LNCAP (cell line): ENCODE measurements around the gene LRPAP1.

Experiments used
- TF ChIP-seq, protein P1 (sequence below): fragments of 450-650 bp; IDR thresholded peaks from 2 replicates; pipeline ENCODE4 v1.5.1; 2017; ENCODE audit warnings: mild to moderate bottlenecking

The LRPAP1 gene

DNA sequence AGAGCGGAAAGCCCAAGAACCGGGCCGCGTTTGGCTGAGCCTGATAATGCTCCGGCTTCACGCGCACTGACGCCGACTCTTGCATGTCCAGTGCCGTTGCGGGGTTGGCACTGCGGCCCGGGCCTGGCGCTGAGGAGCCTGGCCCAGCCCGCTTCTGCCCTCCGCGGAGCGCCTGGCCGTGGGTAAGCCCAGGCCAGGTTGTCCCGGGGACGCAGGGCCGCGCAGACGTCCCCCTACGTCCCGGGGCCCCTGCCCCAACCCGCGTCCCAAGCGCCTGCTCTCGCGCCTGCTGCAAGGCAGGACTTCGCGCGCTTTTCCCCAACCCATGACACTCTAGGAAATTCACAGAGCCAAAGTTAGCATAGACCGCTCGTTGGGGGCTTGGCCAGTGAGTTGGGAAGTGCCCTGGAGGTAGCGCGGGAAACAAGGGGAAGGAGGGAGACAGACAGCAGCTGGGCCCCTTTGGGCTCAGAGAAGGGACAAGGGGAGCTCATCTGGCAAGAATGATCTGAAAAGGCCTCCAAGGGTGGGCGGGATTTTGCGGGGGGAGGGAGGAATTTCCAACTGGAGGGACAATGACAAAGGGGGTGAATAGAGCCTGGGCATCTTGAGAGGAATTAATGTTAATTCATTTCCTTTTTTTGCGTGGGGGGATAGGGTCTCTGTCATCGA, 665 bp upstream of the LRPAP1 start:
- TF ChIP-seq, protein P1, sequence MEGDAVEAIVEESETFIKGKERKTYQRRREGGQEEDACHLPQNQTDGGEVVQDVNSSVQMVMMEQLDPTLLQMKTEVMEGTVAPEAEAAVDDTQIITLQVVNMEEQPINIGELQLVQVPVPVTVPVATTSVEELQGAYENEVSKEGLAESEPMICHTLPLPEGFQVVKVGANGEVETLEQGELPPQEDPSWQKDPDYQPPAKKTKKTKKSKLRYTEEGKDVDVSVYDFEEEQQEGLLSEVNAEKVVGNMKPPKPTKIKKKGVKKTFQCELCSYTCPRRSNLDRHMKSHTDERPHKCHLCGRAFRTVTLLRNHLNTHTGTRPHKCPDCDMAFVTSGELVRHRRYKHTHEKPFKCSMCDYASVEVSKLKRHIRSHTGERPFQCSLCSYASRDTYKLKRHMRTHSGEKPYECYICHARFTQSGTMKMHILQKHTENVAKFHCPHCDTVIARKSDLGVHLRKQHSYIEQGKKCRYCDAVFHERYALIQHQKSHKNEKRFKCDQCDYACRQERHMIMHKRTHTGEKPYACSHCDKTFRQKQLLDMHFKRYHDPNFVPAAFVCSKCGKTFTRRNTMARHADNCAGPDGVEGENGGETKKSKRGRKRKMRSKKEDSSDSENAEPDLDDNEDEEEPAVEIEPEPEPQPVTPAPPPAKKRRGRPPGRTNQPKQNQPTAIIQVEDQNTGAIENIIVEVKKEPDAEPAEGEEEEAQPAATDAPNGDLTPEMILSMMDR: no peak

DNA sequence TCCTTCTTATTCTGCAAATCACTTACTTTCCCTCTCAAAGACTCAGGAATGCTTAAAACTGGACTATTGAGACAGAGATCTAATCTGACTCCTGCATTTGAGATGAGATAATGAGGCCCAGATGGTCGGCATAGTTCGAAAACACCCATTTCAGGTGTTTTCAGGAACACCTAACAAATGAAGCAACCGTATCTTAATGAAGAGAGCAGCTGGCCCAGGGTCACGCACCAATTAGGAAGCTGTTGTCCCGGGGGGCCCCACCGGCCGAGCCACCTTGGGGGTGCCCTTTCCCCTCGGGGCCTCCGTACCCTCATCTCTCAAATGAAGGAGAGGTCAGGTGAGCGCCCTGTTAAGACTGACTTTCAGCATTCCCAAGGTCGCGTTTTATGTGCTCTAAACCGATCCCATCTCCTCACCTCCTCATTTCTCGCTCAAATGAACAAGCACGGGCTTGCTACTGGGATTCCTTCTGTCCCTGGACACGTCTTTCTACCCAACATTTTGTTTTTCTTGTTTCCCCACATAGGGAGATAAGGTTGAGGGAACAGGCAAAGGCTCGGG, 824 bp downstream of the LRPAP1 start:
- TF ChIP-seq, protein P1: no peak

DNA sequence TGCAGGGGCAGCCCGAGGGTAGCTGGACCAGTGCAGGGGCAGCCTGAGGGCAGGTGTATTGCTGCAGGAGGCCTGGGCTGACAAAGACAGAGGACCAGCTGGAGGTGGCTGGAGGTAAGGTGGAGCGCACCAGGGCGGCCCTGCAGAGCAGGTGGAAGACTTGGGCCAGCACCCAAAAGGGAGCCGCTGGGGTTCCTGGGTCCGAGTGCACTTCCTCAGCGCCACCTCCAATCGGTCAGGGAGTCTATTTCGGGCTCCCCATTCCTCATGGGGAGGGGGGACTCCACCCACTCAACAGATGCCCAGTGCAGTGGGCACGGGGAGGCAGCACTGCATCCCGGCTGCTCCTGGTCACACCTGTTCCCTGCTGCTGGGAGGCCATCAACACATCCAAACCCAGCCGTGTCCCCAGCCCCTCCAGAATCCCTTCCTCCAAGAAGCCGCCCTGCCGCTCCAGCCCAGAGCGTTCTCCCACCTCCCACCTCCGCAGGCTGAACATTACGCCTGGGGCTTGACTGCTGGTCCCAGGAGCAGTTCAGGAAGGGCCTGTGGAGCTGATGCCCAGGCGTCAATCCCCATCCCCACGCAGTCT, 1.5 kb downstream of the LRPAP1 start:
- TF ChIP-seq, protein P1: no peak

DNA sequence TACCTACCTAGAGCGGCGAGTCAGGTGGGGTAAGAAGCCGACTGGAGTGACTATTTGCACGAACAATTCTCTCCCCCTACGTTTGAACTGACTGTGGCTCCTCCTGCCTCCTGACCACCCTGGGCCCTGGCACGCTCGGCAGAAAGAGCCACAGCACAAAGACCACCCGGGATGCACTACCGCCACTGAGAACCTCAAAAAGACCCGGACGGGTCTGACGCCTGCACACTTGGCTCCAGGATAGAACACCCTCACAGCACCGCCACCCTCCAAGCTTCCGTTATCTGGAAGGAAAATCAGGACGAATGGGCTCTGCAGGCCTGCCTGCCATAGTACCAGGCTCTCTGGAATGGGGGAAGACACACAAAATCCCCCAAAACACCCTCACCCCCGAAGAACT, 2.2 kb downstream of the LRPAP1 start:
- TF ChIP-seq, protein P1: no peak

DNA sequence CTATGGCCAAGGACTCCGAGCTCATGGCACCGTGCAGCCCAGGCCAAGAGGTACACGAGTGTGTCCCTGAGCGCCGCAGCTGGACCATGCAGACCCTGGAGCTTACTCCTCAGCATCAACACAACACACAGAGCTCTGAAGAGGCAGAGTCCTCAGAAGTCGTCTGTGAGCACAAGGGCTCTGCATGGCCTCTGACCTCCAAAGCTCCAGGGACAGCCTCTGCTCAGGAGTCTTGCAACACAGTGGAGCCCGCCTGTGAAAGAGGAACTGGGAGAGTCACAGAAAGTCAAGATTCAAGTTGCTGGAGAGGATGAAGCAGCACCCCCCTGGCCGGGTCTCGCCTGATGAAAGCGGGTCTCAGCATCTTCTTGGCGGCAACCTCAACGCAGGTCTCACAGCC, 2.9 kb downstream of the LRPAP1 start:
- TF ChIP-seq, protein P1: no peak

DNA sequence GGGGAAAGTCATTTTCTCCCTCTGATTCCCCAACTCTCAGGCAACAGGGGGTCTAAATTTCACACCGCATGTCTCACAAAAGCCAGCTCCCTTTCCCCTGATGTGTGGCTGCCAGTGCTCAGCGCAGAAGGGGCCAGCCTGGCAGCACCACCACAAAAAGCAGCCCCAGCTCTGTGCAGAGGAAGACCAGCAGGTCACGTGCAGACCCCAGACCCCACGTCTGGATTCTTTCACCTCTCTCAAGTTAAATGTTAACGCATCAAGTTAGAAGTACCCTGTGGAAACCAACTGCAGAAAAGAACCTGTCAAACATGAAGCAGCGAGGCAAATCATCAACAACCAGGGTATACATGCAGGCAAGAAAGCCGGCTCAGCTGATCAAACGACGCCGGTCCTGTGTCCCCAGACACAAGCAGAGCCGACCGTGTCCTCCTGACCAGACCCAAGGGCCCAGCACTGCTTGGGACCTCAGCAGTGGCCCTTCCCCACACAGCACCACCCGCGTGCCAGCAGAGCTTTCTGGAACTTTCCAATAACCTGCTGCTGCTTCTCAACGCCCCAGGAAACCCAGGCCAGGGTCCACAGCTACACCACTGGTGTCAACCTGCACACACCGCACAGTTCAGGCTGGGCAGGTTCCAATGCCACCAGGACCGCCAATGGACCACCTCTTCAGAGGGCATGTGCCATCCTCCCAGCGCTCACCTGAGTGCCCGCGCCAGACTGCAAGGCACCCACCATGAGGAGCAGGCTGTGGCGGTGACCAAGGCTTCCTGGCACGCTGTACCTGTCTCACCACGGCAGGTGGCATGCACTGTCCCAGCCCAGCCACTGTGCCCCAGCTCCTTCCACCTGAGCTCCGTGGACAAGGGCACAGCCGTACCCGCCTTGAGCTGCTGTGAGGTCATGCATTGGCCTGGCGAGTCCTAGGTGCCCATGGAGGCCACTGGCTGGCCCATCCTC, 4.0 kb downstream of the LRPAP1 start:
- TF ChIP-seq, protein P1: no peak
